Measurements from ENCODE around the gene DDX23.
A peak's percentile ranks its signal among the peaks of the same experiment; 100 is the strongest.
"Not testable (repeated sequence)": the region's sequence is repeated elsewhere in the genome, so short reads cannot be mapped to it uniquely, and the experiment has no call there.

DDX23 gene

DNA sequence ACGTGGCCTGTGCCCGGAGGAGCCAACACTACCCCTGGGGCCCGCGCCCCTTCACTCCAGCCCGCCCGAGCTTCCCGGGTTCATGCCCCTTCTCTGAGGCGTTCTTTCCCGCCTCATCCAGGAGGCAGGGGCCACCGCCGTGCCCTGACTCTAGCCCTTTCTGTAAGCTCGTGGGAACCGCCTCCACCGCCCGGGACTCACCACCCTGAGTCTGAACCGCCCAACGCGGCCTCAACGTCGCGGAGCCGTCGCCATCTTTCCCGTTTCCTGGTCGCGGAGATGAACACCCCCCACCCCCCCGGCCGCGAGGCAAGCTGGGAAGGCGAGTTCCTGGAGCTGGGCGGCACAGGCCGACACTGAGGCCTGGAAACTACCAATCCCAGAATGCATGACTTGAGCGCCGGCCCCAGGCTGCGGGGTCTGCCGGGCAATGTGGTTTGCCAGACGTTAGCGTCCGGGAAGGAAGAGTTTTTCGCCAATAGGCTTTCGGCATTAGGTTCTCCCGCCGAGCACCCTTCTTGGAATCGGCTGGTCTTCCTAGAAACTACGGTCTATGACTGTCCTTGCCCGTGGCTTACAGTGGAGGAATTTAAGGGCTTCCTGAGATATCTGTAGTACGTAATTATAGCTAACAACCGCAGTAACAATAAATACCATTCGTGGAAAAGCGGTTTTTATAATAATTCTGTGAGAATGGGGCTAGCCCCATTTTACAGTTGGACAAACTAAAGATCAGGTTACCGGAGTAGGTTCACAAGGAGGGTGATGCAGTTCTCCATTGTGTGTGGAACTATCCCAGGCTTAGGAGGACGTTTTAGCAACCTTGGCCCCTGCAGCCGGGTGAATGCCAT is at the start of gene DDX23:
TSS of gene DDX23 (minus strand) at position 281 of the 851 bp plus-strand sequence. CDS start 6,381 bp downstream, outside the sequence.
- peak; percentile 87 for DNase-seq (ENCODE audit: low read depth)

DNA sequence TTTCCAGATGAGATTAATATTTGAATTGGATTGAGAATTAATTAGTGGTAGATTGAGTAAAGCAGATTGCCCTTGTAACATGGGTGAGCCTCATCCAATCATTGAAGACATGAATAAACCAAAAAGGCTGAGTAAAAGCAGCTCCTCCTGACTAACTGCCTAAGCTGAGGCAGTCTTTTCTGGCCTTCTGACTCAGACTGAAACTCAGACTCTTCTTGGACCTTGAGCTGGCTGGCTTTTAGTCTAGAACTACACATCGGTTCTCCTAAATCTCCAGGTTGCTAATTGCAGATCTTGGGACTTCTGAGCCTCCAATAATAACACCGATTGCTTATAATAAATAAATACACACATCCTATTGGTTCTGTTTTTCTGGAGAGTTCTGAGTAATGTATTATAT is 49.3 kb upstream of the DDX23 start:
- no peak for DNase-seq (ENCODE audit: low read depth)

DNA sequence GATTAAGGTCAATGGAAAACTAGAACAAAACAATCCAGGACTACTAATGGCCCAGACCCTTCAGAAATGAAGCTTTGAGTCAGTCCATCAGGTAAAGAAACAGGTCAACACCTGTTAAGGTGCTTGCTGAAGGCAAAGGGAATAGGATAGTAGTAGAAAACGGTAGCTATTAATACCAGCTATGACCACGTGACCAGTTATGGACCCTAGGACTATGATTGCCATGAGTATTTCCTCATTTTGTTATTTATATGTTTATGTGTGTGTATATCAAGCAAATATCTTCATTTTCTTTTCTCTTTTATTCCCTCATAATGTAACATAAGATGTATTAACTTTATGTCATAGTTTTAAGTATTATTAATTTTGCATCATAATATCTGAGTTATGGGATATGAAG is 47.7 kb upstream of the DDX23 start:
- DNase-seq (ENCODE audit: low read depth) = no peak

DNA sequence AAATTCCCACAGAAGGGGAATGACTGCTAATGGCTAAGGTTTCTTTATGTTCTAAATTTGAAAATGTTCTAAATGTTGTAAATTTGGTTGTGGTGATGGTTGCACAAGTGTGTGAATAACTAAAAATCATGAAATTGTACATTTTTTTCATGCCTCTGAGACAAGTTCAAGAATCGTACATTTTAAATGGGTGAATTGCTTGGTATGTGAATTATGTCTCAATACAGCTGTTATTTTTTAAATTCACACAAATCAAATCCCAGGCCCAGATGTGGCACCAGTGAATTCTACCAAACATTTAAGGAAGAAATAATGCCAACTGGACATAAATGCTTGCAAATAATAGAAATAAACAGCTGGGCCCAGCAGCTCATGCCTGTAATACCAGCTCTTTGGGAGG is 42.3 kb upstream of the DDX23 start:
- no peak for DNase-seq (ENCODE audit: low read depth)

DNA sequence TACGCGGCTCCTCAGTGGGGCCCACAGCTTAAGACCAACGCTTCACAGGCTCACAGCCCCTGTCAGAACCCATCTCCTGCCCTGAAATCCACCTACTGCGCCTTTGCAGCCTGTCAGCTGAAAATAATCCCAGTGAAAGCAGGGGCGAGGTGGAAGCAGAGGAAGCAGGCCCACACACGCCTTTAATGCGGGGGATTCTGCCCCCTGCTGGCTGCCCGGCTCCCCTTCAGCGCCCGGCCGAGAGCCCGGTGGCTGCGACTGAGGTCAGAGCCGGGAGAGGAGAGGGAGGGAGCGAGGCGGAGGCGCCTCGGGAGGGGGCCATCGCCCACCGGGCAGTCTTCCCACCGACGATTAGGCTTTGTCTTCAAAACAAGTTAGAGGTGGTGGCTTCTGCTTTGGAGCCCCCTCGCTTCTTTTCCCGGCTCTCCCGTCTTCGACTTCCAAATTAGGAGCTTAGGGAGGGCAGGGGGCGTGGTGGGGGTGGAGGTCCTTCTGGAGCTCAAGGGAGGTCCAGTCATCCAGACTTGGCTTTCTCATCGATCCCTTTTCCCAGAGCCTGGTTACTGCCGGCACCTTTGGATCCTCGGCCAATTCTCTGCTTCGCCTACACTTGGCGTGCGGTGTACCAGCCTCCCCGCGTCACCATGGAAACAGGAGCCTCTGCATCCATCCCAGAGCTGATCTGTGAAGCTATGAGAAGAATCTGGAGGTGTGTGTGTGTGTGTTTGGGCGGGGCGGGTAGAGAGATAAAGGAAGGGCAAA is 38.9 kb upstream of the DDX23 start:
- DNase-seq (ENCODE audit: low read depth) = no peak

DNA sequence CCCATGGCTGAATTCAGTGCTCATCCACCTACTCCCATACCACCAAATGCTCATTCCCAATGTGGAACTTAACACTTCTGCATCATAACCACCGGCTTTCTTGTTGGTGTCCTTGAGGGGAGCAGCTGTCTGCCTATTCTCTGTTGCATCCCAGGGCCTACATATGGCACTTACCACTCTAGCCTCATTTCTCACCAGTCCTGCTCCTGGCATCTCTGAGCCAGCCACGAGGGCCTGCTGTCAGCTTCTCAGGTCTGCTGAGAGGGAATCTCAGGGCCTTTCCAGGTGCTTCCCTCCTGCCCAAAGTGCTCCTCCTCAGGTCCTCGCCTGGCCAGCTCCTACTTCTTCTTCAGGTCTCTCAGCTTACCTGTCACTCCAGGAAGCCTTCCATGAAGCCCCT is 37.7 kb upstream of the DDX23 start:
- DNase-seq (ENCODE audit: low read depth) = no peak

DNA sequence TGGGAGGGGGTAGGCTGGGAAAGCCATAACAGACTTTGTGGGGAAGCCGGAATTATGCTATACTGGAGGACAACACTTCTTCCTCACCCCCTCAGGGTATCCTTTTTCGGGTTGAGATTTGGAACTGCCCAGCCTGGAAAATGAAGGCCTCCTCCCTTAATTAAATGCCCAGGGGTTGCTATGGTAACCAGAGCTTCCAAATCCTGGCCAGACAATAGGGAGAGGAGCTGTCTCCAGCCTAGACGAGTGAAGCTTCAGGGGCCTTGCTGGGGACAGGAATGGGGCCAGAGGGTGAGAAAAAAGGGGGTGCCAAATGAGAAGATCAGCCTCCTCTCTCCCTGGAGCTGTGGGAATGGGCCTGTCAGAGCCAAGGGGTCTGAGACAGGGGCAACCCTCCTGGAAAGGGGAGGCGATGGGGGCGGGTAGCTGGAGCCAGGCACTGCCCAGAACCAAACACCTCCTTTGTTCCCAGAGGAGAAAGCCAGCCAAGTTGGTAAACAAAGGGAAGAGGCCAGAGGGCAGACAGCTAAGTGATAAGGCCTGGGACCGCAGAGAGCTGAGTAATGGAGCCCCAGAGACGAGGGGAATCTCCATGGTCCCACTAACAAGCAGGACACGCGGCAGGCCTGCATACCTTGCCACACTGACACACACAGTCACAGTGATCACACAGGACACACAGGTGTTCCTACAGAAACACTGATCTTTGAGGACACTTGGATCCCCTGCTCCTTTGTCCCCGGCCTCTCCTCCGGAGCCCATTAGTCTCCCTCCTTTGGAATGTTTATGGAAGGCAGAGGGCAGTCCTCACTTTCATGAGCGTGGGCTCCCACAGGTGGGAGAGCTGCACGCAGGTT is 31.6 kb upstream of the DDX23 start:
- DNase-seq (ENCODE audit: low read depth) = no peak

DNA sequence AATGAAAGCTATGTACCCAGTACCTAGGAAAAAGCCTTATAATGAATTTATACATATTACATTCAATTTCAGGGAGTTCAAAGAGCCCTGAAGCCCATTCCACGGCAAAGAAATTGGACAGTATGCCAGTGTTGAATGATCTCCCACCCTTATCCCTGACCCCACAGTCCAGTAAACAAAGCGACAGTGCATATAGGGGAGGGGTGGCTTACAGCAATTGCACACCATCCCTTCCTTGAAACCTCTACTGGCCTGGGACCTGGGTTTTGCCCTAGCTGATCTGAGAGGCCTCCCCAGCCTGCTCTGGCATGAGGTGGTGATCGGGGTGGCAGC is 31.0 kb upstream of the DDX23 start:
- no peak for DNase-seq (ENCODE audit: low read depth)

DNA sequence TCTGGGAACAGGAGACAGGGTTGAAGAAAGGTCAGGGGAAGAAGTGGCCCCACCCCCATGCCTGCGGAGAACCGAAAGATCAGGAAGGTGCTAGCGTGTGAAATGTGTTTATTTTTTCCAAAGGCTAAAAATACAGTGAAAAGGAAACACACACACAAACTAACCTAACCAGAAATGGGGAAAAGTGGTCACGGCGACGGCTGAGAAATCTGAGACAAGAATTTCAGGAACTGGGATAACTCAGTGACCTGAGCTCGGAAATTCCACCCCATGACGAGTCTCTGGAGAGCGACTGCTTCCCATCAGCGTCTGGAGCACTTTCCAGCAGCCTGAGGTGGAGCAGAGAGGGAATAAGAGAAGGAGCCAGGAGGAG is 30.3 kb upstream of the DDX23 start:
- no peak for DNase-seq (ENCODE audit: low read depth)

DNA sequence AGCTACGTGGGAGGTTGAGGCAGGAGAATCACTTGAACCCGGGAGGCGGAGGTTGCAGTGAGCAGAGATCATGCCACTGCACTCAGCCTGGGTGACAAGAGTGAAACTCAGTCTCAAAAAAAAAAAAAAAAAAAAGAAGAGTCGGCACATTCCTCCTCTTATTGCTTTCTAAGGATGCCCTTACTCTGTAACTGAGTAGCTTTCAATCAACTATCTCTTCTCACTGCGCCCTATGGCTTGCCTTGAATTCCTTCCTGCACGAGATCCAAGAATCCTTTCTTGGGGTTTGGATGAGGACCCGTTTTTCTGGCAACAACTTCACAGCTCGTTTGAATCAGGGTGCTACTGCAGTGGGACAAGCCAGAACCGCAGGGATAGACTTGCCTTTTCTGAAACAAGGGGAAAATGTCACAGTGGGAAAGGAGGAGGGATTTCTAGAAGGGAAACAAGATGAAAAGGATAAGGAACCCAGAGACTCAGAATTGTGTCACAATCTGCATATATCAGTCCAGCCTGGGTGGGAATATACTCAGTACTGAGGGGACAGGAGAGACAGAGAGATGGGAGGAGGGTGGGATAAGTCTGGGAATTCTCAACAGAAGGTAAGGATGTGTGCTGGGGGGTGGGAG is 29.8 kb upstream of the DDX23 start:
- DNase-seq (ENCODE audit: low read depth) = no peak

DNA sequence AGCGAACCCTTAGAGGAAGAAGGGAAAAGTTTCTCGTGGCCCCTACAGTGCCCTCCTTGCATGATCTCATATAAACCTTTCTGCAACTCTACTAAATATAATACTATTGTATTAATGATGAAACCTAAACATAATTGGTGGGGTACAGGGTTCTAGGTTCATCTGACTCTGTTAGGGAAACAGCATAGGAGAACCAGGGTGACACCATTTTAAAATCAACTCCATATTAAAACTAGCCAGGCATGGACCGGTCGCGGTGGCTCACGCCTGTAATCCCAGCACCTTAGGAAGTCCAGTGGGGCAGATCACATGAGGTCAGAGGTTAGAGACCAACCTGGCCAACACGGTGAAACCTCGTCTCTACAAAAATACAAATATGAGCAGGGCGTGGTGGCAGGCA is 28.7 kb upstream of the DDX23 start:
- DNase-seq (ENCODE audit: low read depth) = no peak

DNA sequence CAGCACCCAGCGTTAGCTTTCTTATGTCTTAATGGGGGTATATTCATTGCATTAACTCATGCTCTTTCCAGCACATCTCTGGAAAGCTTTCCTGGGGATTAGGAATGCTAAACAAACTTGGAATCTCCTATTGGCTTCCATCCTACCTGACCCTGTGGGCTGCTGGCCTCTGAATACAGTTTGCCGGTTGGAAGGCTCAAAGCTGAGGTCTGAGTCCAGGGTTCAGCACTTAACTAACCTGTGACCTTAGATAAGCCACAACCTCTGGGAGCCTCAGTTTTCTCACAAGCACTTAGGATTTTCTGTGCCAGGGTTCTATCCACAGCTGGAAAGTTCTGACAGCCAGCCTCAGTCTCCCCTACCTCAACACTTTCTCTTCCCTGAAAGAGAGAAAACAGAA is 26.6 kb upstream of the DDX23 start:
- DNase-seq (ENCODE audit: low read depth) = no peak

DNA sequence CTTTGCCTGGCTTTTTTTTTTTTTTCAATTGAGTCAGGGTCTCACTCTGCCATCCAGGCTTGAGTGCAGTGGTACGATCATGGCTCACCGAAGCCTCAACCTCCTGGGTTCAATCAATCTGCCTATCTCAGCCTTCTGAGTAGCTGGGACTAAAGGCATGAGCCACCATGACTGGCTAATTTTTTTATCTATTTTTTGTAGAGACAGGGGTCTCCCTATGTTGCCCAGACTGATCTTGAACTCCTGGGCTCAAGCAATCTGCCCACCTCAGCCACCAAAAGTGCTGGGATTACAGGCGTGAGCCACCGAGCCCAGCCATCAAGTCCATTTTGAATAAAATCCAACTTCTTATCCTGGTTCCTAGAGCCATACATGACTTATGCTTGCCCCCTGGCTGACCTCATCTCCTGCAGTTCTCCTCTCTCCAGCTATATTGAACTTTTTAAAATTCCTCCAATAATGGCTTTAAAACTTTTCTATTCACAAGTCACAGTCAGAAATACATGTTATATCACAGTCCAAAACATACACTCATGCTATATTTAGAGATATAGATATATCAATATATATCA is 24.1 kb upstream of the DDX23 start:
- no peak for DNase-seq (ENCODE audit: low read depth)

DNA sequence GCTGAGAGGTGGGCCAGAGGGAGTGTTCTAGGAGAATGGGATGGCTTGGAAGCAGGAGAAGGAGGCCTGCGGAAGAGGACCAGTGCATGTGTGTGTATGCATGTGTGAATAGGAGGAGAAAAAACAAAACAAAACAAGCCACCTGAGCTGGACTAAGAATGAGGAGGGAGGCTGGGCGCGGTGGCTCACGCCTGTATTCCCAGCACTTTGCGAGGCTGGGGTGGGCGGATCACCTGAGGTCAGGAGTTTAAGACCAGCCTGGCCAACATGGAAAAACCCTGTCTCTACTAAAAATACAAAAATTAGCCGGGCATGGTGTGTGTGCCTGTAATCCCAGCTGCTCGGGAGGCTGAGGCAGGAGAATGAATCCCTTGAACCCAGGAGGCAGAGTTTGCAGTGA is 21.6 kb upstream of the DDX23 start:
- not testable (repeated sequence) for DNase-seq (ENCODE audit: low read depth)

DNA sequence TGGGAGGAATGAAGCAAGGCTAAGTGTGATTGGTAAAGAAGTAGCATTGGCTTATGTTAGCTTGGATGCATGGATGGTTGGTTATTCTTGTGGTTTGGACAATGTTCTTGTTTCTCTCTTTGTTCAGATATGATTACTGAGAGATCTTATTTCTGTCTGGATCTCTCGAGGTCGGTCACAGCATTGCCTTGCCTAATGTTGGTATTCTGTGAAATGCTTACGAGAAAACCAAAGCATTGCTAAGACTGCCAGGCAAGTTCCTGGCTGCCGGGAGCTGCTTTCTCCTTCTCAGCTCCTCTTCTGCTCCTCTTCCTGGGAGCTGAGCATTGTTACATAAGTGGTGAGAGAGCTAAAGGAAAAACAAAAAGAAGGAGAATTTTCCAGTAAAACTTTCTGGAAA is 21.1 kb upstream of the DDX23 start:
- DNase-seq (ENCODE audit: low read depth) = no peak

DNA sequence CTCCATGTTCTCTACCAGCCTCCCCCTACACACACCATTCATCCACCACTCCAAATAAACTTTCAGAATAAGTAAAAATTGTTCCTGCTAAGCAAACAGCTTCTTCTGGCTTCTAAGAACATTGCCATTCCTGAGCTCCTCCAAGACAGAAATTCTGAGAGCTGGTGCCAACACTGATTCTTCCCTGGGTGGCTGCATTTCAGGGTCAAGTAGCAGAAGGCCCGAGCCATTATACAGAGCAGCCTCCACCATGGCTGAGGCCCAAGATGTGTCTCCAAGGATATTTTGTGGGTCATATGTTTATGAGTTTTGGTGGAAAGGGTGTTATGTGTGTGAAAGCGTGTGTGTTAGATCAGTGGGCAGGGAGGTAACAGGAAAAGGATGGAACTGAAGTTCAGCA is 17.2 kb upstream of the DDX23 start:
- no peak for DNase-seq (ENCODE audit: low read depth)

DNA sequence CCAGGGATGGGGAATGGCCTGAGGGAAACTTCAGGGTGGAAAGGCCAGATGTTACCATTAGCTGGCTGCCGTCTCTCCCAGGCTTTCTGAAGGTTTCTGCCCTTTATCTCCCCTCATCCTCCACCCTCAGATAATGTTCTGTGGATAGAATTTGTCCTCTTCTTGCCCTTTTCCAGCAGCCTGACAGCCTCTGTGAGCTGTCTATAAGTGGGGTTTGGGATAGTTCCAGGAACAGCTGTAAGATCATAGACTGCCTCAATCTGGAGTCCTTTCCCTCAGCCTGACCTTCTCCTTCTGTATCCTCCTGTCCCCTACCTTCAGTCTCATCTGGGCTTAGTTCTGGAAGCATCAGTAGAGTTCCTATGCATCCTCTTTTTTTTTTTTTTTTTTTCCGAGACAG is 16.5 kb upstream of the DDX23 start:
- DNase-seq (ENCODE audit: low read depth) = no peak

DNA sequence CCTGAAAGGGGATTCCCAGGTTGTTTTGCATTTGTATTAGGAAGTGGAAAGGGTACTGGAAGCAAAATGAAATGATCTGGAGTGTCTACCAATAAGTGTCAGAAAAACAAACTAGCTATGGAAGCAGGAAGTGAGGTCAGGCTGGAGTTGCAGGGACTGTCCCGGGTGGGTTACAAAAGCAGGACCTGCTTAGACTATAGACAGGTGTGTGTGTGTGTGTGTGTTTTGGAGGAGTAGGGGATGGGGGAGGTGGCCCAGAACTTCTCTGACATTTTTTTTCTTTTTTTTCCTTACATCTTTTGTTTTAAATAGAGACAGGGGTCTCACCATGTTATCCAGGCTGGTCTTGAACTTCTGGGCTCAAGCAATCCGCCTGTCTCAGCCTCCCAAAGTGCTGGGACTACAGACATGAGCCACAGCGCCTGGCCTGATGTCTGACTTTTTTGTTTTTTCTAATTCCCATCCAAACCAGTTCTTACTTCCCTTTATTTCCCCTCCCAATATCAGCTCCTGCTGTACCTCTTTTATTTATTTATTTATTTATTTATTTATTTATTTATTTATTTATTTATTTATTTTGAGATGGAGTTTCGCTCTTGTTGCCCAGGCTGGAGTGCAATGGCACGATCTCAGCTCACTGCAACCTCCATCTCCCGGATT is 14.2 kb upstream of the DDX23 start:
- no peak for DNase-seq (ENCODE audit: low read depth)

DNA sequence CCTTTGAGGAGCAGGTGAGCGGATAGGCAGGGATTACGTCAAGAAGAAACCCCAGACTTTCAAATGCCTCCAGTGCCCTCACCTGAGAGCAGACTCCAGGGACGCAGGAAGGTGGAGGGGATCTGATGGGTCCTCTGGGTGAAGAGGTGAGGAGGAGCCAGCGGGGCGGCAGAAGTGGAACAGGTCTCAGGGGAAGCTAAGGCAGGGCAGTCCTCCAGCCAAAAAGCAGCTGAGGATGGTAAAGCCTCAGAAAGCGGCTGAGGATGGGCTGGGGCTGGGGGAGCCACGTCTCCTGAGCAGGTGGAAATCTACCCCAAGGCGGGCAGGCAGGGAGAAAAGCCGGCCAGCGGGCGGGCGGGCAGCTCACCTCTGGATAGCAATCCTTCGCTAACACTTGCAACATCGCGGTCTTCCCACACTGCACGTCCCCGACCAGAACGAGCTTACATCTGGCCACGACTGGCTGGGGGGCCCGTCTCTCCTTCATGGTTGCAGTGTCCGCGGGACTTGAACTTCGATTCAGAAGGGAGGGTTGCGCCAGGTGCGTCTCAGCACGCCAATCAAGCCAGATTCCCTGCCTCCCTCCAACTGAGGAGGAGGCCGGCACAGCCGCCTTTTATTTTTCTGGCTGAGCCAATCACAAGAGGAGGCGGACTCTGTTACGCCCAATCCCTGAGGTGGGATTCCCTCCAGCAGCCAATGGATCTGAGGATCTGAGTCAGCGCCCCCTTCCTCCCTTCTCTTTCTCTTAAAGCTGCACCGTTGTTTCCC is 13.5 kb upstream of the DDX23 start, which contains the start of gene RND1:
TSS of gene RND1 (minus strand) at position 590 of the 771 bp plus-strand sequence. CDS start at position 487, 103 bp downstream.
- no peak for DNase-seq (ENCODE audit: low read depth)

DNA sequence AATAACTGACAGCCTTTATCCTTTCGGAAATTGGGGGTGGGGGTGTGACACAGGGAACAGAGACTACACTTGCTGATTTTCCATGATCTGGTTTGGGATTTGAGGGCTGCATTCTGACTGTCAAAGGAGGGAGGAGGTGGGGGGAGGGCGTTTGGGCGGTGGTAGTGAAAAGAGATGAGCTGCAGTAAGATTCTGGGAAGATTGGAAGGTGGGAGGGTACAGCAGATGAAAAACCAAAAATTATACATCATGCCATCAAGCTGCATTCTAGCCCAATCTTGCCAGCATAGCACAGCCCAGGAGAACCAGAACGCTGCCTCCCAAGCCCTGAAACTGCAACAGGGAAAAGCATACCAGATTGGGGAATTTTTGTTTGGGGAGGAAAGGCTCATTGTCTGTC is 11.3 kb upstream of the DDX23 start:
- no peak for DNase-seq (ENCODE audit: low read depth)
